Peyer's patch (tissue), 4 donors: ENCODE measurements around the gene MAP3K5.

Experiments used
- POLR2A ChIP-seq, 2 donors: fragments of 450-650 bp; IDR thresholded peaks; one replicate each; pipeline ENCODE4 v1.5.1; 2017; ENCODE audit warnings: antibody characterized with exemption in 2 of 2, mild to moderate bottlenecking in 2 of 2, moderate library complexity in 2 of 2
- TF ChIP-seq, protein P1 (sequence below), 6 experiments: fragments of 450-650 bp in 4 of 6; fragments of 200-600 bp in 2 of 6; sonication (generic) in 1 of 6; IDR thresholded peaks; one replicate each; pipeline ENCODE4 v1.5.1; 2017 to 2019; ENCODE audit warnings: antibody characterized with exemption in 6 of 6, mild to moderate bottlenecking in 3 of 6, moderate library complexity in 1 of 6

DNA sequence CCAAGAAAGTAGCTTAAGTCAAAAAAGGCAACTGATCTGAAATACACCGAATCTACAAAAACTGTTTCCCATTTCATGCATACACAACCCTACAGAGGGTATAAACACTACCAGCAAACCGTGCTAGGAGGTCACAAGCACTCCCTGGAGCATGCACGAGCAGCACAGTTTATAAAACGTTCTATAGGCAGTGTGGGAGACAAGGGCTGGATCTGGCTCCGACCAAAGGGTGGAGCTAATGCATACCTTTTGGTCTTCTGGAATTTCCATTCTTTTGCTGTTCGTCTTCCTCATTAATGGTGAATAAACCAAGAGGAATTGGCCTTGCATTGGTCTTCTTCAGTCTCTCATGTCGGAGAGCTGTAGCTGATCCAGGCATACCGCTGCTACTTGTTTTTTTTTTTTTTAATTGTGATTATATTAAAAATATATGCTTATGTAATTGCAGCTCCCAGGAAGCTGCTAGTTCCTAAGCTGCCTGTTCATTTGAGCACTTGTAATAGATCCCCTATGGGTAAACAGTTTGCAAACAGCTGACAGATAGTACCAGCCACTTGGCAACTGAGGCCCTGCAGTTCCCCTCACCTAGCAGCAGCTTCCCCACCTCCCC lies 266.6 kb downstream of the MAP3K5 start:
- TF ChIP-seq POLR2A (IDR thresholded peaks at IDR 0.05): no peak
- TF ChIP-seq, protein P1, sequence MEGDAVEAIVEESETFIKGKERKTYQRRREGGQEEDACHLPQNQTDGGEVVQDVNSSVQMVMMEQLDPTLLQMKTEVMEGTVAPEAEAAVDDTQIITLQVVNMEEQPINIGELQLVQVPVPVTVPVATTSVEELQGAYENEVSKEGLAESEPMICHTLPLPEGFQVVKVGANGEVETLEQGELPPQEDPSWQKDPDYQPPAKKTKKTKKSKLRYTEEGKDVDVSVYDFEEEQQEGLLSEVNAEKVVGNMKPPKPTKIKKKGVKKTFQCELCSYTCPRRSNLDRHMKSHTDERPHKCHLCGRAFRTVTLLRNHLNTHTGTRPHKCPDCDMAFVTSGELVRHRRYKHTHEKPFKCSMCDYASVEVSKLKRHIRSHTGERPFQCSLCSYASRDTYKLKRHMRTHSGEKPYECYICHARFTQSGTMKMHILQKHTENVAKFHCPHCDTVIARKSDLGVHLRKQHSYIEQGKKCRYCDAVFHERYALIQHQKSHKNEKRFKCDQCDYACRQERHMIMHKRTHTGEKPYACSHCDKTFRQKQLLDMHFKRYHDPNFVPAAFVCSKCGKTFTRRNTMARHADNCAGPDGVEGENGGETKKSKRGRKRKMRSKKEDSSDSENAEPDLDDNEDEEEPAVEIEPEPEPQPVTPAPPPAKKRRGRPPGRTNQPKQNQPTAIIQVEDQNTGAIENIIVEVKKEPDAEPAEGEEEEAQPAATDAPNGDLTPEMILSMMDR (IDR thresholded peaks at IDR 0.05): no peak
